ENCODE data around the gene RFLNA. TPM values are rescaled to one million over a fixed set of nuclear protein-coding genes. Genes with fewer than 3 reads are reported as not detected.

Gene RFLNA
- total and polyA plus RNA-seq, 2 donors (not counting 1 experiment from before 2014, with no cell fraction given) = 0.03 TPM; not detected in 1

DNA sequence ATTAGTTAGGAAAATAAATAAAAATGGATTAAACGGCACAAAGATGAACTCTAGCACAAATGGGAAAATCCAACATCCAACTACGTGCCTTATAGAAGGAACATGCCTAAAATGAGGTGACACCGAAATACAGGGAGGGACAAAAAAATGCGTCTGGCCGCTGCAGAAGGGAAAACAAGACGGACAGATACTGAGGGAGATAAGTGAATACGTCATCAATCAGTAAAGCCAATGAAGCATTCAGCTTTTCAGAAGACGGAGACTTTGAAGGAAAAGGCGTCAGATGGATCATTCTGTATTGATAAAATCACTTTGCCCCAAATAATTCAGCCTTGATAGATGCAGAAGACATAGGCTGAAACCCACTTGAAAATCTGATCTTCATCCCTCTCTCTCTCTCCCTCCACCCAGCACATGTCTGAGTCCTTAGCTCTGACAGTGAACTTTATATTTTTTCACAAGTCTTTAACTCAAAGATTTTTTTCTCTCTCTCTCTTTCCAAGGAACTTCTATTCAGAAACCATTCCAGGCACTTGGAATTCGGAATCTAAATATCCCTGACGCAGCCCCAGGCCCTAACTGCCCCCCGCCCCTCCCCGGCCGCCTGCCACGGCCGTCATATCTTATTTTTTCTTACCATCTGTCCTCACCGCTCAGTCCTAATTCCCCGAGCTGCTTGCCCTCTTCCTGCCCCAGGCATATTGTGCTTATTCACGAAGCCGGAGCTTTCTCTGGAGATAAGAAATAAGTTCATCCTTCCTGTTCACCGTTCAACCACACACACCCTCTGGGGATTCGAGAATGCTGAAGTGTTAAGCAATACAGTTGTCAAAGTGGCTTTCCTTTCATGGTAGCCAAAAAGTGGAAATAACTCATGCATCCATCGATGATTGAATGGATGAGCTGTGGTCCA is 35.5 kb upstream of the RFLNA start:
- Histone ChIP-seq H2AFZ (ENCODE audit: low read length) (no peak overlapping the region), H3K79me2 (ENCODE audit: control insufficient read depth, insufficient read depth, low read length) (no peaks in the 10 kb centered on the region), H3K4me1 (ENCODE audit: control insufficient read depth, extremely low read depth, insufficient read depth, low read length) (no peaks in the 10 kb centered on the region), H3K4me3 (replicated peaks in 1 of 4; ENCODE audit: control extremely low read depth in 1 of 4, insufficient read depth in 1 of 4, low read depth in 3 of 4, low read length in 4 of 4) (no peak overlapping the region), H3K4me2 (ENCODE audit: extremely low read depth, insufficient read depth, low read length) (peak overlapping the region; percentile 8), H4K20me1 (ENCODE audit: control insufficient read depth, extremely low read depth, insufficient read depth, low read length) (no peaks in the 10 kb centered on the region), H3K9ac (ENCODE audit: insufficient read depth, low read length) (no peak overlapping the region), H3K36me3 (ENCODE audit: control insufficient read depth, insufficient read depth, low read length) (no peaks in the 10 kb centered on the region), H3K27ac (ENCODE audit: insufficient read depth, low read length) (no peak overlapping the region), H3K27me3 (ENCODE audit: control insufficient read depth, insufficient read depth, low read length) (peaks cover 19% of the 10 kb centered on the region), H3K9me3 (ENCODE audit: control insufficient read depth, insufficient read depth, low read depth, low read length) (no peaks in the 10 kb centered on the region)
- peak; percentile 40 for TF ChIP-seq EZH2 (IDR thresholded peaks at IDR 0.05; ENCODE audit: low read length, missing control alignments)
- TF ChIP-seq CTCF (conservative IDR thresholded peaks at IDR 0.05 in 1 of 2, IDR thresholded peaks at IDR 0.05 in 1 of 2; ENCODE audit: low read depth in 1 of 2, low read length in 2 of 2) = no peak
- peak in 1 of 2 donors; percentile 3 for DNase-seq (ENCODE audit: low read depth in 2 of 2)

GRCh38 chr12:124261885-124262284 is 33.0 kb upstream of the RFLNA start:
- TF ChIP-seq EZH2 (IDR thresholded peaks at IDR 0.05; ENCODE audit: low read length, missing control alignments) (no peak), CTCF (conservative IDR thresholded peaks at IDR 0.05 in 1 of 2, IDR thresholded peaks at IDR 0.05 in 1 of 2; ENCODE audit: low read depth in 1 of 2, low read length in 2 of 2) (no peak)
- no peaks in the 10 kb centered on the region for H3K36me3 ChIP-seq (ENCODE audit: control insufficient read depth, insufficient read depth, low read length)

GRCh38 chr12:124264089-124264795 is 30.7 kb upstream of the RFLNA start:
- Histone ChIP-seq H4K20me1 (ENCODE audit: control insufficient read depth, extremely low read depth, insufficient read depth, low read length) (no peaks in the 10 kb centered on the region), H3K4me1 (ENCODE audit: control insufficient read depth, extremely low read depth, insufficient read depth, low read length) (no peaks in the 10 kb centered on the region), H3K79me2 (ENCODE audit: control insufficient read depth, insufficient read depth, low read length) (no peaks in the 10 kb centered on the region), H3K9ac (ENCODE audit: insufficient read depth, low read length) (no peak overlapping the region), H3K4me2 (ENCODE audit: extremely low read depth, insufficient read depth, low read length) (no peak overlapping the region), H2AFZ (ENCODE audit: low read length) (no peak overlapping the region), H3K36me3 (ENCODE audit: control insufficient read depth, insufficient read depth, low read length) (no peaks in the 10 kb centered on the region), H3K9me3 (ENCODE audit: control insufficient read depth, insufficient read depth, low read depth, low read length) (no peaks in the 10 kb centered on the region), H3K27ac (ENCODE audit: insufficient read depth, low read length) (no peak overlapping the region), H3K27me3 (ENCODE audit: control insufficient read depth, insufficient read depth, low read length) (peaks cover 7% of the 10 kb centered on the region), H3K4me3 (replicated peaks in 1 of 4; ENCODE audit: control extremely low read depth in 1 of 4, insufficient read depth in 1 of 4, low read depth in 3 of 4, low read length in 4 of 4) (no peak overlapping the region)
- TF ChIP-seq CTCF (conservative IDR thresholded peaks at IDR 0.05 in 1 of 2, IDR thresholded peaks at IDR 0.05 in 1 of 2; ENCODE audit: low read depth in 1 of 2, low read length in 2 of 2) (no peak), EZH2 (IDR thresholded peaks at IDR 0.05; ENCODE audit: low read length, missing control alignments) (no peak)
- no peak for DNase-seq (ENCODE audit: low read depth in 2 of 2)

More at GRCh38 chr12:124261885-124262284, 33.0 kb upstream of the RFLNA start:
- H3K9ac ChIP-seq (ENCODE audit: insufficient read depth, low read length) = no peak overlapping the region
- H4K20me1 ChIP-seq (ENCODE audit: control insufficient read depth, extremely low read depth, insufficient read depth, low read length) = no peaks in the 10 kb centered on the region
- DNase-seq (ENCODE audit: low read depth in 2 of 2) = no peak
- H3K4me3 ChIP-seq (replicated peaks in 1 of 4; ENCODE audit: control extremely low read depth in 1 of 4, insufficient read depth in 1 of 4, low read depth in 3 of 4, low read length in 4 of 4) = no peak overlapping the region
- no peaks in the 10 kb centered on the region for H3K9me3 ChIP-seq (ENCODE audit: control insufficient read depth, insufficient read depth, low read depth, low read length)
- no peak overlapping the region for H3K27ac ChIP-seq (ENCODE audit: insufficient read depth, low read length)
- H3K4me2 ChIP-seq (ENCODE audit: extremely low read depth, insufficient read depth, low read length) = no peak overlapping the region
- H3K79me2 ChIP-seq (ENCODE audit: control insufficient read depth, insufficient read depth, low read length) = no peaks in the 10 kb centered on the region
- H3K4me1 ChIP-seq (ENCODE audit: control insufficient read depth, extremely low read depth, insufficient read depth, low read length) = no peaks in the 10 kb centered on the region
- peaks cover 17% of the 10 kb centered on the region for H3K27me3 ChIP-seq (ENCODE audit: control insufficient read depth, insufficient read depth, low read length)
- no peak overlapping the region for H2AFZ ChIP-seq (ENCODE audit: low read length)
